ENCODE results near the gene MAGEA4. TPM values are rescaled to one million over a fixed set of nuclear protein-coding genes. Genes with fewer than 3 reads are reported as not detected.

Gene MAGEA4, protein sequence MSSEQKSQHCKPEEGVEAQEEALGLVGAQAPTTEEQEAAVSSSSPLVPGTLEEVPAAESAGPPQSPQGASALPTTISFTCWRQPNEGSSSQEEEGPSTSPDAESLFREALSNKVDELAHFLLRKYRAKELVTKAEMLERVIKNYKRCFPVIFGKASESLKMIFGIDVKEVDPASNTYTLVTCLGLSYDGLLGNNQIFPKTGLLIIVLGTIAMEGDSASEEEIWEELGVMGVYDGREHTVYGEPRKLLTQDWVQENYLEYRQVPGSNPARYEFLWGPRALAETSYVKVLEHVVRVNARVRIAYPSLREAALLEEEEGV
- not detected for total RNA-seq

- no peak within 1 kb of the TSS for H3K4me3 Mint-ChIP-seq
- no peaks in the 10 kb centered on the region for H3K9me3 Mint-ChIP-seq (ENCODE audit: low read depth)
- H3K27ac Mint-ChIP-seq: no peak within 1 kb of the TSS
- H3K27me3 Mint-ChIP-seq: no peaks in the 10 kb centered on the region
- DNase-seq (no peak), ATAC-seq (no peak)
- intact Hi-C loops (cut with DNase I, micrococcal nuclease): no loop called here
- no peaks in the 10 kb centered on the region for H3K4me1 Mint-ChIP-seq
- no peaks in the 10 kb centered on the region for H3K36me3 Mint-ChIP-seq (ENCODE audit: low read depth)
- POLR2A ChIA-PET: no interaction called here
- CTCF ChIA-PET: no interaction called here
Observed at GRCh38 chrX:151912780-151913179, at the start of gene MAGEA4. Gene MAGEA4, plus strand, starts transcription at chrX:151912889. Its CDS starts 10,776 bp downstream, at chrX:151923665.

DNA sequence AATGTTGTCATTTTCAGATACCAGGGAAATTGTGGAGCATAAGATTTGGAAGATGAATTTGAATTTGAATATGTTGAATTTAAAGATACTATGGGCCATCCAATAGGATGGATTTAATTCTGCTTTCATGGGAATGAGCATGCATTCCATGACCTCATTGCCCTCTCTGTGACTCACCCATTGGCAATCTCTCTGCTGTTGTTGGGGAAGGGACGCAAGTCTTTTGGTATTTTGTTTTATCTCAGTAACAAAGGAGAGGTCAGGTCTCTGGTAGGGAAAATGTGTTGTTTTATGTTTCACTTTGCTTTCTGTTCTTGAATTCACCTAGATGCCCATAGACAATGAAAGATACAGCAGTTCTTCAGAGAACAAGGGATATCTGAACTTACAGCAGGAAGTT is 42.1 kb upstream of the MAGEA4 start:
- Mint-ChIP-seq H3K36me3 (ENCODE audit: low read depth) (no peaks in the 10 kb centered on the region), H3K9me3 (ENCODE audit: low read depth) (peaks cover 2% of the 10 kb centered on the region), H3K4me3 (no peak overlapping the region), H3K27ac (no peak overlapping the region), H3K27me3 (no peaks in the 10 kb centered on the region), H3K4me1 (no peaks in the 10 kb centered on the region)
- POLR2A ChIA-PET: no interaction called here
- CTCF ChIA-PET: no interaction called here
- intact Hi-C loops (cut with DNase I, micrococcal nuclease): no loop called here
- DNase-seq (no peak), ATAC-seq (no peak)

- Mint-ChIP-seq H3K9me3 (ENCODE audit: low read depth) (peaks cover 2% of the 10 kb centered on the region), H3K36me3 (ENCODE audit: low read depth) (no peaks in the 10 kb centered on the region), H3K4me3 (no peak overlapping the region), H3K27me3 (no peaks in the 10 kb centered on the region), H3K4me1 (no peaks in the 10 kb centered on the region), H3K27ac (no peak overlapping the region)
- intact Hi-C loops (cut with DNase I, micrococcal nuclease): no loop called here
- POLR2A ChIA-PET: no interaction called here
- ATAC-seq (no peak), DNase-seq (no peak)
- CTCF ChIA-PET: no interaction called here
Observed at GRCh38 chrX:151871244-151871643, 41.4 kb upstream of the MAGEA4 start.

DNA sequence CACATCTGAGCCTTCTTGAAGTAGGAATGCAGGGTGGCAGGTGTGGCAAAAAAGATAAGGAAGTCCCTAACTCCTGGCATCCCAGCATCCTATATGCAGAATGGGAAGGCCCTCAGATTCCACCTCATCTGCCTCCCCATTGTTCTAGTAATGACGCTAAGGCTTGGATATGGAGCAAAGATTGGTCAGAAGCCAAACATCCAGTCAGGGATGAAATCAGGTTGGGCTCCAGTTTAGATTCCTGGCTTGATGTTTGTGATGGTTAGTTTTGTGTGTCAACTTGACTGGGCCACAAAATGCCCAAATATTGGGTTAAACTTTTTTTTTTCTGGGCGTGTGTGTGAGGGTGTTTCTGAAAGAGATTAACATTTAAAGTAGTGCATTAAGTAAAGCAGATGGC is 39.6 kb upstream of the MAGEA4 start:
- Mint-ChIP-seq H3K9me3 (ENCODE audit: low read depth) (no peaks in the 10 kb centered on the region), H3K27ac (no peak overlapping the region), H3K4me1 (no peaks in the 10 kb centered on the region), H3K27me3 (no peaks in the 10 kb centered on the region), H3K36me3 (ENCODE audit: low read depth) (no peaks in the 10 kb centered on the region), H3K4me3 (no peak overlapping the region)
- DNase-seq (no peak), ATAC-seq (no peak)
- intact Hi-C loops (cut with DNase I, micrococcal nuclease): no loop called here
- POLR2A ChIA-PET: interaction anchor here (0.6 kb wide), 1 partner anchor 123 kb away, joined by 4 read pairs; no protein-coding TSS in a partner anchor
- CTCF ChIA-PET: no interaction called here

- Mint-ChIP-seq H3K27me3 (no peaks in the 10 kb centered on the region), H3K27ac (no peak overlapping the region), H3K9me3 (ENCODE audit: low read depth) (no peaks in the 10 kb centered on the region), H3K4me1 (no peaks in the 10 kb centered on the region), H3K36me3 (ENCODE audit: low read depth) (no peaks in the 10 kb centered on the region), H3K4me3 (no peak overlapping the region)
- CTCF ChIA-PET: no interaction called here
- ATAC-seq (no peak), DNase-seq (no peak)
- POLR2A ChIA-PET: no interaction called here
- intact Hi-C loops (cut with DNase I, micrococcal nuclease): no loop called here
Observed at GRCh38 chrX:151875270-151876026, 37.2 kb upstream of the MAGEA4 start.

DNA sequence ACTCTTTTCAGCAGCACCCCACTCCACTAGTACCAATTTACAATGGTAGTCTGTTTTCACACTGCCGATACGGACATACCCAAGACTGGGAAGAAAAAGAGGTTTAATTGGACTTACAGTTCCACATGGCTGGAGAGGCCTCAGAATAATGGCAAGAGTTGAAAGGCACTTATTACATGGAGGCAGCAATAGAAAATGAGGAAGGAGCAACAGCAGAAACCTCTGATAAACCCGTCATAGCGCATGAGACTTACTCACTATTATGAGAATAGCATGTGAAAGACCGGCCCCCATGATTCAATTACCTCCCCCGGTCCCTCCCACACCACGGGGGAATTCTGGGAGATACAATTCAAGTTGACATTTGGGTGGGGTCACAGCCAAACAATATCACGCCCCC is 34.1 kb upstream of the MAGEA4 start:
- Mint-ChIP-seq H3K27me3 (no peaks in the 10 kb centered on the region), H3K4me3 (no peak overlapping the region), H3K27ac (no peak overlapping the region), H3K4me1 (no peaks in the 10 kb centered on the region), H3K9me3 (ENCODE audit: low read depth) (no peaks in the 10 kb centered on the region), H3K36me3 (ENCODE audit: low read depth) (no peaks in the 10 kb centered on the region)
- ATAC-seq (no peak), DNase-seq (no peak)
- POLR2A ChIA-PET: no interaction called here
- CTCF ChIA-PET: no interaction called here
- intact Hi-C loops (cut with DNase I, micrococcal nuclease): no loop called here

- CTCF ChIA-PET: no interaction called here
Observed at GRCh38 chrX:151879856-151880255, 32.8 kb upstream of the MAGEA4 start.

GRCh38 chrX:151880895-151881294 is 31.8 kb upstream of the MAGEA4 start:
- no peaks in the 10 kb centered on the region for H3K4me1 Mint-ChIP-seq
- no peaks in the 10 kb centered on the region for H3K27me3 Mint-ChIP-seq
- no peak overlapping the region for H3K27ac Mint-ChIP-seq
- intact Hi-C loops (cut with DNase I, micrococcal nuclease): no loop called here
- ATAC-seq (no peak), DNase-seq (no peak)
- H3K4me3 Mint-ChIP-seq: no peak overlapping the region
- POLR2A ChIA-PET: no interaction called here
- no peaks in the 10 kb centered on the region for H3K36me3 Mint-ChIP-seq (ENCODE audit: low read depth)
- no peaks in the 10 kb centered on the region for H3K9me3 Mint-ChIP-seq (ENCODE audit: low read depth)
- CTCF ChIA-PET: no interaction called here

More at GRCh38 chrX:151879856-151880255, 32.8 kb upstream of the MAGEA4 start:
- Mint-ChIP-seq H3K4me1 (no peaks in the 10 kb centered on the region), H3K36me3 (ENCODE audit: low read depth) (no peaks in the 10 kb centered on the region), H3K9me3 (ENCODE audit: low read depth) (no peaks in the 10 kb centered on the region), H3K4me3 (no peak overlapping the region), H3K27ac (no peak overlapping the region), H3K27me3 (no peaks in the 10 kb centered on the region)
- DNase-seq (no peak), ATAC-seq (no peak)
- POLR2A ChIA-PET: no interaction called here
- intact Hi-C loops (cut with DNase I, micrococcal nuclease): no loop called here

GRCh38 chrX:151889421-151889820 is 23.3 kb upstream of the MAGEA4 start:
- intact Hi-C loops (cut with DNase I, micrococcal nuclease): no loop called here
- ChIA-PET POLR2A (no interaction called here), CTCF (no interaction called here)
- Mint-ChIP-seq H3K4me1 (no peaks in the 10 kb centered on the region), H3K36me3 (ENCODE audit: low read depth) (no peaks in the 10 kb centered on the region), H3K9me3 (ENCODE audit: low read depth) (no peaks in the 10 kb centered on the region), H3K27me3 (no peaks in the 10 kb centered on the region), H3K4me3 (no peak overlapping the region), H3K27ac (no peak overlapping the region)
- ATAC-seq (no peak), DNase-seq (no peak)

DNA sequence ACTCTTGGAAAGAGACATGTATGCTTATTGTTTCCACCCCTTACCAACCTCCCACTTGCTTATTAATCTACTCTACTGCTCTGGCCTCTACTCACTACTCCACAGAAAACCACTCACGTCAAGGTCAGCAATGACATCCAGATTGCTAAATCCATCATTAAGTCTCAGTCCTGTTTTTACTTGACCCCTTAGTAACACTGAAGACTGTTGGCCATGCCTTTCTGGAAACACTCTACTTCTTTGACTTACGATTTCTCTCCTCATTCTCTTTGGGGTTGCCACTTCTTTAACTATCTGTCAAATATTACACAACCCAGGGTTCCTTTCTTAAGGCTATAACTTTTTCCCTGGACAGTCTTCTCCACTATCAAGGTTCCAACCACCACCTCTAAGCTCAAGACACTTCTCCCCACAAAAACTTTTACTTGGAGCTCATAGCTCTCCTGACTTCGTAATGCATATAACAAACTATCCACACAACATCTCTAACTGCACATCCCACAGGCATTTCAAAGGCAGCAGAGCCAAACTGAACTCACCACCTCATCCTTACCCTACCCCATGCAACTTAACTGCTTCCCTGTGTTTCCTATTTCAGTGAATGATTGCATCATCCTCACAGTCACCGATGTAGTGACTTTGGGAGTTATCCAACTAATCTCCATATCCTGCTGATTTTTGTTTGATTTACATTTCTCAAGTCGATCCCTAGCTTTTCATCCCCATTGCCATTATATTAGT is 15.8 kb upstream of the MAGEA4 start:
- Mint-ChIP-seq H3K27me3 (no peaks in the 10 kb centered on the region), H3K27ac (no peak overlapping the region), H3K4me3 (no peak overlapping the region), H3K4me1 (no peaks in the 10 kb centered on the region), H3K9me3 (ENCODE audit: low read depth) (no peaks in the 10 kb centered on the region), H3K36me3 (ENCODE audit: low read depth) (no peaks in the 10 kb centered on the region)
- POLR2A ChIA-PET: no interaction called here
- ATAC-seq (no peak), DNase-seq (no peak)
- CTCF ChIA-PET: interaction anchor here (0.6 kb wide), 1 partner anchor 816 kb away, joined by 3 read pairs; no protein-coding TSS in a partner anchor
- intact Hi-C loops (cut with DNase I, micrococcal nuclease): no loop called here

DNA sequence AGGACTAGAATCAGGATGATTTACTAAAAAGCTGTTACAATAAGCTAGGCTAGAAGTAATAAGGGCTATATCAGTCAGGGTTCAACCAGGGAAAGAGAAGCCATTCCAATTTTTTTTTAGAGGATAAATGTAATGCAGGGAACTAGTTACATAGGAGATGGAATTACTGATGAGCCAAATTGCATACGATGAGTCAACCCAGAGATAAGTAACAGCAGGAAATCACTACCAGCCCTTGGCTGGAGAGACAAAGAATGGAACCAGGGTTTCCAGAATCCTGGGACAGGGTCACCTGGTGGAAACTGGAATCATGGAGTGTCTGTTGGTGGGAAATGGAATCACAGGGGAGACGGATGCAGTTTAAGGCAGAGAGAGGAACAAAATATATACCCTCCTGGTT is 13.1 kb upstream of the MAGEA4 start:
- intact Hi-C loops (cut with DNase I, micrococcal nuclease): no loop called here
- H3K4me3 Mint-ChIP-seq: no peak overlapping the region
- ATAC-seq (no peak), DNase-seq (no peak)
- ChIA-PET POLR2A (no interaction called here), CTCF (interaction anchor here (1.0 kb wide), 1 partner anchor 18 kb away, joined by 3 read pairs; no protein-coding TSS in a partner anchor)
- H3K9me3 Mint-ChIP-seq (ENCODE audit: low read depth): no peaks in the 10 kb centered on the region
- no peak overlapping the region for H3K27ac Mint-ChIP-seq
- H3K27me3 Mint-ChIP-seq: no peaks in the 10 kb centered on the region
- H3K36me3 Mint-ChIP-seq (ENCODE audit: low read depth): no peaks in the 10 kb centered on the region
- H3K4me1 Mint-ChIP-seq: no peaks in the 10 kb centered on the region

DNA sequence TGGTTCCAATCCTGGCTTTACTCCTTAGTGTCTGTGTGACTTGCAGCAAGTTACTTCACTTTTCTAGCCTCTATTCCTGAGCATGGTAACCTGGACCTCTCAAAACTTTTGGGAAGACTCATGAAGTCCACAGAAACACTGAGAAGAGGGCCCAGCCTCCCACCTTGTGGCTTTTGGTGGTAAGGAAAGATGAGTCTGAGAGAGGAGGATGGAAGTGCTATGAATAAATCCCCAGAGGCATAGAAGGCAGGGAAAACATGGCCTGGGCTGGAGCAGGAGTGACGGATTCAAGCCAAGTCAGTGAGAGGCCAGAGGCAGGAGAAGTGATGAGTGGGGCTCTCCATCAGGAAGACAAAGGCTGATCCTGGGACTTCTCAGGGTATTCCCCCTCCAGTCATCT is 10.9 kb upstream of the MAGEA4 start:
- H3K27me3 Mint-ChIP-seq: no peaks in the 10 kb centered on the region
- no peaks in the 10 kb centered on the region for H3K36me3 Mint-ChIP-seq (ENCODE audit: low read depth)
- H3K27ac Mint-ChIP-seq: no peak overlapping the region
- H3K9me3 Mint-ChIP-seq (ENCODE audit: low read depth): no peaks in the 10 kb centered on the region
- H3K4me3 Mint-ChIP-seq: no peak overlapping the region
- ChIA-PET POLR2A (no interaction called here), CTCF (no interaction called here)
- ATAC-seq (no peak), DNase-seq (no peak)
- intact Hi-C loops (cut with DNase I, micrococcal nuclease): no loop called here
- H3K4me1 Mint-ChIP-seq: no peaks in the 10 kb centered on the region

All from activated CD4-positive, alpha-beta T cell treated with anti-CD3 and anti-CD28 coated beads for 36 hours (primary cell).